AG09309 (cell line): Measurements from ENCODE around the gene TEC.
"Not testable (repeated sequence)": the region's sequence is repeated elsewhere in the genome, so short reads cannot be mapped to it uniquely, and the experiment has no call there.

Source experiments
- DNase-seq: peaks from one replicate; pipeline ENCODE4 v3.0.0-alpha.2; 2010; ENCODE audit warnings: low read depth
- H3K4me3 ChIP-seq: 2 replicates; pipeline ENCODE4 v1.5.1; 2011; ENCODE audit warnings: mild to moderate bottlenecking, low read depth, low read length, moderate library complexity; ENCODE audit not compliant: control insufficient read depth
- TF ChIP-seq, protein P1 (sequence below): IDR thresholded peaks from 2 replicates; pipeline ENCODE4 v1.5.1; 2011; ENCODE audit warnings: mild to moderate bottlenecking, low read depth, low read length, inconsistent platforms; ENCODE audit not compliant: insufficient read depth, control insufficient read depth; ENCODE audit errors: missing control alignments

TEC gene

DNA sequence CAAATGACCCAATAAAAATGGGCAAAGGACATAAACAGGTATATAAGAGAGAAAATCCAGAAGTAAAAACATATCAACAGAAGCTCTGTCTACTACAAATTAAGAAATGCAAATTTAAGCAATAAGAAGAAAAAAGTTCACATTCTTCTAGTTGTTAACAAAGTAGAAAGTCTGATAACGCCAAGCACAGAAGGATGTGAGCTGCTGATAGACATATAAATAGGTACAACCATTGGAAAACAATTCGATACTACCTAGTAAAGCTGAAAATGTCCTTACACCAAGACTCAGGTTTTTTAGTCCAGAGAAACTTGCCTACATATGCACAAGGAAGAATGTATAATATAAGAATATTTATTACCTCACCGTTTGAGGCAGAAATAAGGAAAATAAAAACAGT lies 35.9 kb upstream of the TEC start:
- no peak overlapping the region for H3K4me3 ChIP-seq
- TF ChIP-seq, protein P1, sequence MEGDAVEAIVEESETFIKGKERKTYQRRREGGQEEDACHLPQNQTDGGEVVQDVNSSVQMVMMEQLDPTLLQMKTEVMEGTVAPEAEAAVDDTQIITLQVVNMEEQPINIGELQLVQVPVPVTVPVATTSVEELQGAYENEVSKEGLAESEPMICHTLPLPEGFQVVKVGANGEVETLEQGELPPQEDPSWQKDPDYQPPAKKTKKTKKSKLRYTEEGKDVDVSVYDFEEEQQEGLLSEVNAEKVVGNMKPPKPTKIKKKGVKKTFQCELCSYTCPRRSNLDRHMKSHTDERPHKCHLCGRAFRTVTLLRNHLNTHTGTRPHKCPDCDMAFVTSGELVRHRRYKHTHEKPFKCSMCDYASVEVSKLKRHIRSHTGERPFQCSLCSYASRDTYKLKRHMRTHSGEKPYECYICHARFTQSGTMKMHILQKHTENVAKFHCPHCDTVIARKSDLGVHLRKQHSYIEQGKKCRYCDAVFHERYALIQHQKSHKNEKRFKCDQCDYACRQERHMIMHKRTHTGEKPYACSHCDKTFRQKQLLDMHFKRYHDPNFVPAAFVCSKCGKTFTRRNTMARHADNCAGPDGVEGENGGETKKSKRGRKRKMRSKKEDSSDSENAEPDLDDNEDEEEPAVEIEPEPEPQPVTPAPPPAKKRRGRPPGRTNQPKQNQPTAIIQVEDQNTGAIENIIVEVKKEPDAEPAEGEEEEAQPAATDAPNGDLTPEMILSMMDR: no peak
- DNase-seq: no peak

DNA sequence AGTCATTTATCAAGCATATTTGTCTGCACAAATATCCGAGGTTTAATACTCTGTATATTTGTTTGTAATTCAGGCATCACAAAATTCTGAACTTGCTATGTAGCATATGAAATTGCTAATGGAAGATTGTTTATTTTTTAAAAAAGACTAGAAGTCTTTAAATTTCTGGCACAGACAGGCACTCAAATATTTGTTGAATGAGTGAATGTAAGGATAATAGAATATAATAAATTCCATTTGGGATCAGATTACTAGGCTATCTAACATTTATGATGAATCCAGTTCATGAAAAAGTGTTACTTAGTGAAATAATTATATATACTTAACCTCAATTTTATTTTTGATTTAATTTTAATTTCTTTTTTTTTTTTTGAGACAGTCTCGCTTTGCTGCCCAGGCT lies 30.4 kb upstream of the TEC start:
- TF ChIP-seq, protein P1: no peak
- H3K4me3 ChIP-seq: no peak overlapping the region
- DNase-seq: peak; percentile 18

DNA sequence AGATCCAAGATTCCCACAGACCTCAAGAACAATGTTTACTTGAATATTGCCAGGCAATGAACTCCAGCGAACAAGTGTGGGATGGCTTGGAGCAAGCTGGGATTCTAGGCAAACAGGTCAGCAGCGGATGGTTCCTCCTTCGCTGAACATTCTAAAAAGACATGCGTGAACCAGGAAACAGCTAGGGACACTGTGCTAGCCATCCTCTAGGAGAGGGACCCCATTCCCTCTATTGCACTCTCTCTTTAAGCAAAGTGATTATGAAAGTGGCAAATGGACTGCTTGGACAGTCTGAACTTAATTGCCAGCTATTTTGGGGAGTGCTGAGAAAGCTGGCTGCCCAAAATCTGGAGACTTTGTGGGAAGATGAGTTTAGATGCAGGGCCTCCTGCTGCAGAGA lies 29.9 kb upstream of the TEC start:
- TF ChIP-seq, protein P1: no peak
- no peak overlapping the region for H3K4me3 ChIP-seq
- DNase-seq: no peak

DNA sequence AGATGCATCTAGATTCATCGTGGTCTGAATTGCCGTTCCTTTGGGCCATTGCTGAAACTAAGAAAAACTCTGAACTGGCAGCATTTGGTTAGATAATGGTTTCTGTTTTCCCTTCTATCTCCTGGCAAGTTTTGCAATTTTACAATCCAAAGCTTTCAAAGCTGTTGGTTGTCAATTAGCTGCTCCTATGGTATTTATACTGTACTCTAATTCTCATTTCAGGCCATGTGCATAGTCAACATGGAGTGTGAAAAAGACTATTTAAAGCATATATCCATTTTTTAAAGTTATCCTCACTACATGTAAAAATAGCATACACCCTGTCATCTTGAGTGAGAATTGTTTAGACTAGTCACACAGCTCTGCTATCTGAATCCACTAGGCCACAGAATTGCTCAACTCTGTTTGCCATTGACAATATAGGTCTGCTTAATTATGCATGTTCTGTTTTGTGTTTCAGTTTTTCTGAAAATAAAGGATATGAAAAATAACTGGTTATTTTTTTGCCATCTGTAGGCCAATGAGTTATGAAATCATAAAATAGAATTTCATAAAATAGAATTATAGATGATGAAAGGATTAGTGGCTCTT lies 27.7 kb upstream of the TEC start:
- TF ChIP-seq, protein P1: no peak
- H3K4me3 ChIP-seq: no peak overlapping the region
- DNase-seq: no peak

DNA sequence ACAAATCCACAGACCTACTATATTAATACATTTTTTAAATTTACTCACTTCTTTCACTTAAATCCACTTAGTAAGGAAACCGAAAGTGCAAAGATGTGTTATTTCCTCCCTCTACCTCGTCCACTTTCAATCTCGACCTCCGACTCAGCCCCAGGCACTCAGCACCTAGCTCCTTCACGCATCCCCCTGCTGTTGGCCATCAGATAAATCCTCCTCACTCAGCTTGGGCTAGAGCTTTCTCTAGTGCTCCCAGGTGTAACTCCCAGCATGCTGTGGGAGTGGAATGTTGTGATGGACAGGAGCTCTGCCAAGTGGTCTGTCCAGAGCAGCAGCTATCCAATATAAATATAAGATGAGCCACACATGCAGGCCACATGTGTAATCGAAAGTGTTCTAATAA lies 26.7 kb upstream of the TEC start:
- TF ChIP-seq, protein P1: no peak
- H3K4me3 ChIP-seq: no peak overlapping the region

DNA sequence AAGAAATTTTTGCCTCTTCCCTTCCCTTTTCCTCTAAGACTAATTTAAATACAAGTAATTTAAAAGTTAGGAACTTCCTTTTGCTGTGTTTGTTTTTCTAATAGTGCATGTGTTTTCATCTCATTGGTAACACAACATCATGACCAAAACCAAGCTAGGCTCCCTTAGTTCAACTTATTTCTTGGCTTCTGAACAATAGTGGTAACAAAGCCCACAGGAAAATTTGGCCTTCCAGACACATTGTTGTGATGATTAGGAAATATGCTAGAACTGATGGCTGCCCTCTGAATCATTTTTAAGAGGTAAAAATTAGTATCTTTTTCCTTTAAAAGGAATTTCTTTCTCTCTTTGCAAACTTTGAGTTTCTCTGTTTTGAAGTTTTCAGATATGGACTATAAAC lies 25.5 kb upstream of the TEC start:
- H3K4me3 ChIP-seq: no peak overlapping the region
- TF ChIP-seq, protein P1: no peak
- no peak for DNase-seq

More for the DNA sequence above, 26.7 kb upstream of the TEC start:
- DNase-seq: no peak

DNA sequence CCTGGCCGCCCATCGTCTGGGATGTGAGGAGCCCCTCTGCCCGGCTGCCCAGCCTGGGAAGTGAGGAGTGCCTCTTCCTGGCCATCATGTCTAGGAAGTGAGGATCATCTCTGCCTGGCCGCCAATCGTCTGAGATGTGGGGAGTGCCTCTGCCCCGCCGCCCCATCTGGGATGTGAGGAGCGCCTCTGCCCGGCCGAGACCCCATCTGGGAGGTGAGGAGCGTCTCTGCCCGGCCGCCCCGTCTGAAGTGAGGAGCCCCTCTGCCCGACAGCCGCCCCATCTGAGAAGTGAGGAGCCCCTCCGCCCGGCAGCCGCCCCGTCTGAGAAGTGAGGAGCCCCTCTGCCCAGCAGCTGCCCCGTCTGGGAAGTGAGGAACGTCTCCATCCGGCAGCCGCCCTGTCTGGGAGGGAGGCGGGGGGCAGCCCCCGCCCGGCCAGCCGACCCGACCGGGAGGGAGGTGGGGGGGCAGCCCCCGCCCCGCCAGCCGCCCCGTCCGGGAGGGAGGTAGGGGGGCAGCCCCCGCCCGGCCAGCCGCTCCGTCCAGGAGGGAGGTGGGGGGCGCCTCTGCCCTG lies 22.7 kb upstream of the TEC start:
- H3K4me3 ChIP-seq, DNase-seq: not testable (repeated sequence)
